GM12891 (cell line): ENCODE measurements around the gene TBPL2.
"Not testable (repeated sequence)": the region's sequence is repeated elsewhere in the genome, so short reads cannot be mapped to it uniquely, and the experiment has no call there.

Experiments used
- DNase-seq: peaks from one replicate; pipeline ENCODE4 v3.0.0; 2011; ENCODE audit warnings: low spot score; ENCODE audit not compliant: insufficient read length
- FAIRE-seq: peaks from 2 replicates; lab custom pipeline; 2011; peaks lifted over from hg19 to GRCh38; lab: Jason Lieb, UNC
- PAX5 ChIP-seq: IDR thresholded peaks from 2 replicates; pipeline ENCODE4 v1.6.1; 2011; ENCODE audit warnings: low read length, moderate library complexity, mild to moderate bottlenecking; ENCODE audit not compliant: insufficient read depth, severe bottlenecking
- POLR2A ChIP-seq: IDR thresholded peaks from 2 replicates; pipeline ENCODE4 v1.6.1; 2011; ENCODE audit warnings: low read depth, low read length, control low read depth
- POLR2AphosphoS5 ChIP-seq: IDR thresholded peaks from 2 replicates; pipeline ENCODE4 v1.6.1; 2011; ENCODE audit warnings: low read depth, low read length, control low read depth
- POU2F2 ChIP-seq: IDR thresholded peaks from 2 replicates; pipeline ENCODE4 v1.6.1; 2011; ENCODE audit warnings: low read depth, mild to moderate bottlenecking, control low read depth, low read length, moderate library complexity
- SPI1 ChIP-seq: IDR thresholded peaks from 2 replicates; pipeline ENCODE4 v1.6.1; 2011; ENCODE audit warnings: low read depth, low read length, control low read depth
- TAF1 ChIP-seq: IDR thresholded peaks from 2 replicates; pipeline ENCODE4 v1.6.1; 2011; ENCODE audit warnings: low read depth, low read length, control low read depth

The TBPL2 gene

DNA sequence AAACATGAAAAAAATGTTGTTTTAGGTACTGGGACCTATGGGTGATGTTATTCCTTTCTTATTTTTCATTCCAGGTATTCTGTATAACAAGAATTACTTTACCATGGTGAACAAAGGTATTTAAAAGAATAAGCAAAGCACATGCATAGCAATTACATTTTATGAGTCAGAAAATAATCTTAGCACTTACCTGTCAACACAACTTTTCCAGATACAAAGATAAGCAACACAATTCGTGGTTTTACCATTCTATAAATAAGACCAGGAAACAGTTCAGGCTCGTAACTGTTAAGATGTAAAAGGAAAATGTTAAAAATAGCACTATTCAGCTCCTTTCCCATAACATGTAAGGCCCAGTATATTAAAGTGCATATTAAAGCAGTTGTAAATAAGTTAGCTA lies 16.4 kb downstream of the TBPL2 start:
- DNase-seq = no peak
- no peak for TF ChIP-seq POU2F2
- TF ChIP-seq POLR2AphosphoS5 = no peak
- TF ChIP-seq TAF1 = no peak
- no peak for TF ChIP-seq PAX5
- no peak for TF ChIP-seq POLR2A
- no peak for TF ChIP-seq SPI1
- FAIRE-seq = no peak

DNA sequence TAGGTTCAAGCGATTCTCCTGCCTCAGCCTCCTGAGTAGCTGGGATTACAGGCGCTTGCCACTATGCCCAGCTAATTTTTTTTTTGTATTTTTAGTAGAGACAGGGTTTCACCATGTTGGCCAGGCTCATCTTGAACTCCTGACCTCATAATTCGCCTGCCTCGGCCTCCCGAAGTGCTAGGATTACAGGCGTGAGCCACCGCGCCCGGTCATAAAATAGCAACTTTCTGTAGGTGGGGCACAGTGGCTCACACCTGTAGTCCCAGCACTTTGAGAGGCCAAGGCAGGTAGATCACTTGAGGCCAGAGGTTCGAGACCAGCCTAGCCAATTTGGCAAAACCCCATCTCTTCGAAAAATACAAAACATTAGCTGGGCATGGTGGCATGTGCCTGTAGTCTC lies 18.1 kb downstream of the TBPL2 start:
- not testable (repeated sequence) for FAIRE-seq, DNase-seq

DNA sequence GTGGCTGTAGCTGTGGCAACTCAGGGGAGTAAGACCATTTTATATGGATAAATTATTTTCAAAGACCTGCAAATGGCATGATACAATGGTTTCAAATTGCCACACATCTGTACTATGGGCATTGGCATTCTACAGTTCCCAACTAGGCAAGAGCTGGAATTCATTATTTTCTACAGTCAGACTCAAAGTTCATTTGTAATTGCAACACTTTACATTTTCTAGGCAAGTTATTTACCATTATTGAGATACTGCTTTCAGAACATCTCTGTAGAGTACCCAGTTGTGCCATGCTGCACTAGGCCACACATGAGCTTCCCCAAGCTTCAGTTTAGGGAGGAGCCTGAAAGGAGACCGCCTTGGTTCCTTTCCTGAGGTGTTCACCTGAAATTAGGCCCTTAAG lies 20.8 kb downstream of the TBPL2 start:
- FAIRE-seq (no peak), DNase-seq (no peak)
- TF ChIP-seq SPI1 = no peak
- TF ChIP-seq PAX5 = no peak
- no peak for TF ChIP-seq POLR2AphosphoS5
- no peak for TF ChIP-seq POLR2A
- TF ChIP-seq POU2F2 = no peak
- TF ChIP-seq TAF1 = no peak

DNA sequence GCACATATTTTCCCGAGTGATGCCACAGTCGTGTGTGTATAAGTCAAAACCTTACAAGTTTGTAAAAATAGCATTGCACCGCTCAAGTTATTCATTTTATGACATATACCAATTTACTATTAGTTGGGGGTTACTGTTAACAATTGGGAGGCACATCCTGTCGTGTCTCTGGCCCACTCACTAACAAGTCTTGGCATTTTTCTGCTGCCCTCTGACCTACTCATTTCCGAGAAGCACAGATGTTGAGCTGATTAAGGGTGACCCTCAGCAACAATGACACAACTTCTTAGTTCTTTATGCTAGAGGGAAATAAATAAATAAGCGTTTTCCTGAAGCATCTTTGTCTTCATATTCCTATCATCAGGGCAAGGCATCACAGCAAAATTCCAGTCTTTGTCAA lies 22.0 kb downstream of the TBPL2 start:
- no peak for DNase-seq
- FAIRE-seq = no peak
- TF ChIP-seq POU2F2 (no peak), POLR2A (no peak), SPI1 (no peak), PAX5 (no peak), POLR2AphosphoS5 (no peak), TAF1 (no peak)

DNA sequence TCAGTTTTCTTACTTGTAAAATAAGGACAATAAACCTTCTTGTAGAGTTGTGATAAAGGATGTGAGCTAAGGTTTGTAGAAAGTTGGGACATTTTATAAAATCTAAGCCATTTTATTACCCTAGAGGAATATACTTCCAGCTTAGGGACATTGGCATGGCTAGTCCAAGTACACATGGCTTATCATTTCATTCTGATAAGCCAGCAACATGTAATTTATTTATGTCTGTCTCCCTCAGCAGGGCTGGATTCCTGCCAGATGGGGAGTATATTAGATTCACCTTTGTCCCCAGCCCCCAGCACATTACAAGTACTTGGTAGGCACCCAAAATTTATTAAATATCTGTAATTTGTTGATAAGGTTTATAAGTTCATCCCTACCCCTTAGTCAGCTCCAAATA lies 22.5 kb downstream of the TBPL2 start:
- TF ChIP-seq POU2F2 (no peak), PAX5 (no peak), TAF1 (no peak), POLR2AphosphoS5 (no peak), SPI1 (no peak), POLR2A (no peak)
- no peak for DNase-seq
- no peak for FAIRE-seq

DNA sequence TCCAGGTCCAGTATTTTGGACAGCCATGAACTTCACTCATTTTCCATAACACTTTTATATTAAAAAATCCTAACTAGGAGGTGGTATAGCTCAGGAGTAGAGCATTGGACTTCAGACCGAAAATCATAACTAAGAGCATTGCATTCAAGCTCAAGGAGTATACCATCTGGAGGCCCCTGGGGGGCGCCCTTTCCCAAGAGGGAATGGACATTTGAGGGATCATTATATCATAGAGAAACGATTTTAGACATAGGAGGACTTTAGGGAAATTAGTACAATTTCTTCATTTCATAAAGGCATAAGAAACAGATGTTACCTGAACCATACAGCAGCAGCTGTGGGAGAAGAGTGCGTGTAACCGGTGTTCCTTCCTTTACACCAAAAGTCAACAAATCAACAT lies 23.6 kb downstream of the TBPL2 start:
- FAIRE-seq (no peak), DNase-seq (no peak)
- TF ChIP-seq SPI1 (no peak), POLR2AphosphoS5 (no peak), POU2F2 (no peak), POLR2A (no peak), PAX5 (no peak), TAF1 (no peak)

DNA sequence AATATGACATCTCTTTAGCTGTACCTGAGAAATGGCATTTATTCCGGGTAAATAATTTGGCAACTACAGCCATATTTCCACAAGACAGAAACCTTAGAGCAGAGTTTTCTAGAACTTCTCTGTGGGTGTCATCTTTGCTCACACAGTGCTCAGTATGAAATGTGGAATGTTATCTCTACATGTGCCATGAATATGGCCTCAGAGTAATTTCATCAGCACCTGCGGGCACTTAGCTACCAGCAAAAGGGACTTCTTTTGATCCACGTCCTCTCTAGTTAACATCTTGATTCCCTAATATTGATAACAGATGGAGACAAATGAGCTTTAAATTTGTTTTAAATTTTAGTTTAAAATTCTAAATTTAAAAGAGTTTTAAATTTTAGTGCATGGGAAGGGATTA lies 25.9 kb downstream of the TBPL2 start:
- DNase-seq = no peak
- FAIRE-seq = no peak
- TF ChIP-seq POLR2A (no peak), POU2F2 (no peak), PAX5 (no peak), TAF1 (no peak), POLR2AphosphoS5 (no peak), SPI1 (no peak)

DNA sequence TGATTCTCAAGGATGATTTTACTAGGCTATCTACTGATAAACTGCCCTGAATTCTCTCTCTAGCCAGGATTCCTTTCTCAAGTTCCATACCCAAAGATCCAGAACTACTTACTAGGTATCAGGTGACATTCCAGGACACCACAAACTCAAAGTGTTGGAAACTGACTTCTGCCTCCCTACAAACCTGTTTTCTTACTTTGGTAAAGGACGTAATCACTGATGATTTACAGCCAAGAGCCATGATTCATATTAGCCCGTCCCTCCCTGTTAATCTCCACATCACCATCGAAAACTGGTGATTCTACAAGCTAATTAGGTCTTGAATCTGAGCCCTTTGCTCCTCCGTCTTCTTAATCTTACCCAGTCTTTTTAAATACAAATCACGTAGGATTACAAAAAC lies 27.7 kb downstream of the TBPL2 start:
- DNase-seq = no peak
- no peak for FAIRE-seq
- TF ChIP-seq PAX5 (no peak), TAF1 (no peak), POU2F2 (no peak), POLR2AphosphoS5 (no peak), SPI1 (no peak), POLR2A (no peak)

DNA sequence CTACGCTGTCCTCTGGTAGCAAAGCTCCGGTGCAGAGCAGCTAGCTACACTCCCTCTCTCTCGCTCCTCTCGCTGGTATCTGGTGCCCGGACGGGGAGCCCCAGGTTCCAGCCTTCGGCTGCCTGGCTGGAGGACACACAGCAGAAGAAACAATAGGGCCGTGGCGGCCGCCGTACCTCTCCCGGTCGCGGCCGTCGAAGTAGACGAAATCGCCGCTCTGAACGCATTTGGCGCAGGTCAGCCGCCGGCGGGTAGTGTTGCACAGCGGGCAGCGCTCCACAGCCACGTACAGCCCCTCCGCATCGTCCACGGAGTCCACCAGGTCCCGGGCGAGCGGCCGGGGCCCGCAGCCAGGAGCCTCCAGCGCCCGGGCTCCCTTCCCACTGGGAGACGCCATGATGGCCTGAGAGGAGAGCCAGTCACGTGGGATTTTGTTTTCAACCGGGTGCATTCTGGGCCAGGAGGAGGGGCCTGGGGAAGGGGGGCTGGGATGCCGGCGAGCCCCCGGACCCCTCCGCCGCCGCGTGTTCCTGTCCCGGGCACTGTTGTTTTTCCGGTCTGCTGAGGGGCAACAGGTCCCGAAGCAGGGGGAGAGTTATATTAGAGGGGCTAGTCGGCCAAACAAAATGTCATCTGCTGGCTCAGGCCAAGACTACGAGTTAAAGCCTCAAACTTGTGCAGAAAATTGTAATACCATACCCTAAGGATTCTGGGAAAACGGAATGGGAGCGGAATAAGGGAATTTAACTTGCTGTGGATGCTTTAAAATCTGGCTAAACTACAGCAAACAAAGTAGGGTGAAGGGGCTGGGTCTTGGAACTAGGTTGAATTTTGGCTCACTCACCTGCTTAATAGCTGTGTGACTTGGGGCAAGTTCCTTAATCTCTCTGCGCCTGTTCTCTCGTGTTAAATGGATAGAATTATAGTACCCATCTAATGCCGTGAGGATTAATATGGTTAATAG lies 28.7 kb downstream of the TBPL2 start, which contains the start of gene ATG14:
ATG14 (minus strand) TSS at position 405 of the 964 bp plus-strand sequence; CDS start at position 397, 8 bp downstream.
- peak; percentile 63 for FAIRE-seq
- peak; percentile 46; the same call in 1 of the 2 replicates for TF ChIP-seq POLR2AphosphoS5
- TF ChIP-seq POU2F2 = no peak
- no peak for TF ChIP-seq SPI1
- no peak for TF ChIP-seq PAX5
- TF ChIP-seq TAF1 = 0 out of 2 replicates have a peak, but pooled peaks have one; percentile 46
- peak; percentile 65; the same call in 1 of the 2 replicates for TF ChIP-seq POLR2A

DNA sequence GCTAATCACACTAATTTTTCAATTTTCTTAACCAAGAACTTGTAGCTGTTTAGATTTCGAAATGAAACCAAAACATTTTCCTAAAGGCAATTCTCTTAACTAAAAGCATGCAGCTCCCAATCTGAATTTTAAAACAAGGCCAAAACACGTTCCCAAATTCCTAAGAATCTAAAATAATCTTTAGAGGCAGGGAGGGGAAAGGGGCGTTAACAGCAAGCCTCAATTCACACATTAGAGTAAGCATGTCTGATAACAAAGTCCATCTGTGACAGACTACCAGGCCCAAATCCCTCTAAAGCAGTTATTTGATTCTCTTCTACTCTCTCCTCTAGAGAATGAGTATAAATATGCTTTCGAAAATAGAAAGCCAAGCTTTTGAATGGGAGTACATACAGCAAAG lies 29.5 kb downstream of the TBPL2 start:
- DNase-seq (no peak), FAIRE-seq (no peak)
- TF ChIP-seq POLR2A (no peak), TAF1 (no peak), PAX5 (no peak), POLR2AphosphoS5 (no peak), POU2F2 (no peak), SPI1 (no peak)

More for the DNA sequence above, 28.7 kb downstream of the TBPL2 start, which contains the start of gene ATG14:
- peak; percentile 87 for DNase-seq
